Measurements from ENCODE around the gene PRR14L.
"Not testable (repeated sequence)": the region's sequence is repeated elsewhere in the genome, so short reads cannot be mapped to it uniquely, and the experiment has no call there.

Gene PRR14L

GRCh38 chr22:31681349-31682345, 68.3 kb downstream of the PRR14L start:
- no peak for DNase-seq (ENCODE audit: low read depth)

DNA sequence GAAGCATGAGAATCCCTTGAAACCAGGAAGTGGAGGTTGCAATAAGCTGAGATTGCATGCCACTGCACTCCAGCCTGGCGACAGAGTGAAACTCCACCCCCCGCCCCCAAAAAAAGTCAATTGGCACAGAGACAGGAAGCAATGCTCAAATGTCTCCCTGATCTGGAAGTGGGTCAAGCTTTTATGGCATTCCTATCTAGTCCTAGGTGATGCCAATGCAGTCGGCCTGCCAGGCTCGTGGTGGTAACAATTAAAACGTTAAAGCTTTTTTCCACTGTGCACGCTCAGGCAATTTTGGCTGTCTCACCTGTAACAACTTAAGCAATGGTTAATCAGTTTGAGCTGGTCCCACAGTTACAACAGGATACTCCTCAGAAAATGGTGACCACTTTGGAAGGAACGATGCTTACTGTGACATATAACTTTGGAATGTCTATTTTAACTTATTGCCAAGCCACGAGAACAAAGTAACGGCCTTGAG, 69.0 kb downstream of the PRR14L start:
- no peak for DNase-seq (ENCODE audit: low read depth)

DNA sequence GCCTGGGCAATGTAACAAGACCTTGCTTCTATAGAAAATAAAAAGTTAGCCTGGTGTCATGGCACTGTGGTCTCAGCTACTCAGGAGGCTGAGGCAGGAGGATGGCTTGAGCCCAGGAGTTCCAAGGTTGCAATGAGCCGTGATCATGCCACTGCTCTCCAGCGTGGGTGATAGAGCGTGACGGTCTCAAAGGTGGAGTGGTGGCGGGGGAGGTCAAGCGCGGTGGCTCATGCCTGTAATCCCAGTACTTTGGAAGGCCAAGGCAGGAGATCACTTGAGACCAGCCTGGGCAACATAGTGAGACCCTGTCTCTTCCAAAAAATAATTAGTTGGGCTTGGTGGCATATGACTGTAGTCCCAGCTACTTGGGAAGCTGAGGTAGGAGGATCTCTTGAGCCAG, 71.2 kb downstream of the PRR14L start:
- DNase-seq (ENCODE audit: low read depth): no peak

- DNase-seq (ENCODE audit: low read depth): peak; percentile 87
These were observed 73.2 kb downstream of the PRR14L start for GRCh38 chr22:31676700-31677099.

- not testable (repeated sequence) for DNase-seq (ENCODE audit: low read depth)
These were observed 75.7 kb downstream of the PRR14L start for GRCh38 chr22:31674219-31674618.

- not testable (repeated sequence) for DNase-seq (ENCODE audit: low read depth)
These were observed 81.1 kb downstream of the PRR14L start for GRCh38 chr22:31668849-31669248.

DNA sequence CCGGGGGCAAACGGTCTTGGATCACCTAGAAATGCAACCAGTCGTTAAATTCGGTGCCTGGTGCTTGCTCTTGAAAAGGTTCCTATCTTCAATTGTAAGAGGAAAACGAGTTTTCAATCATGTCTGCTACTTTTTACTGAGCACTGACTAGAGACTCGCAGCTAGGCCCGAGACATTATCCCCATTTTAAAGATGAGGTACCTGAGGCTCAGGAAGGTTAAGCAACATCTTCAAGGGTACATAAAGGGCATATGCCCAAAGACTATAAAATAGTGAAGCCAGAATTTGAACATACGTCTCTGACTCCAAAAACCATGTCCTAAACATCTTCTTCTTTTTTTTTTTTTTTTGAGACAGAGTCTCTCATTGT, 87.3 kb downstream of the PRR14L start:
- DNase-seq (ENCODE audit: low read depth): no peak

GRCh38 chr22:31661851-31662667, 87.9 kb downstream of the PRR14L start, which contains the start of gene PISD:
Gene PISD, minus strand, starts transcription at chr22:31662215. Its CDS starts 7 bp downstream, at chr22:31662208.
- DNase-seq (ENCODE audit: low read depth): peak; percentile 94

- not testable (repeated sequence) for DNase-seq (ENCODE audit: low read depth)
These were observed 89.0 kb downstream of the PRR14L start for GRCh38 chr22:31660860-31661341.

- DNase-seq (ENCODE audit: low read depth): no peak
These were observed 90.7 kb downstream of the PRR14L start for GRCh38 chr22:31659246-31659645.

- DNase-seq (ENCODE audit: low read depth): no peak
These were observed 95.5 kb downstream of the PRR14L start for GRCh38 chr22:31654408-31654807.

- no peak for DNase-seq (ENCODE audit: low read depth)
These were observed 96.0 kb downstream of the PRR14L start for GRCh38 chr22:31653944-31654343.

DNA sequence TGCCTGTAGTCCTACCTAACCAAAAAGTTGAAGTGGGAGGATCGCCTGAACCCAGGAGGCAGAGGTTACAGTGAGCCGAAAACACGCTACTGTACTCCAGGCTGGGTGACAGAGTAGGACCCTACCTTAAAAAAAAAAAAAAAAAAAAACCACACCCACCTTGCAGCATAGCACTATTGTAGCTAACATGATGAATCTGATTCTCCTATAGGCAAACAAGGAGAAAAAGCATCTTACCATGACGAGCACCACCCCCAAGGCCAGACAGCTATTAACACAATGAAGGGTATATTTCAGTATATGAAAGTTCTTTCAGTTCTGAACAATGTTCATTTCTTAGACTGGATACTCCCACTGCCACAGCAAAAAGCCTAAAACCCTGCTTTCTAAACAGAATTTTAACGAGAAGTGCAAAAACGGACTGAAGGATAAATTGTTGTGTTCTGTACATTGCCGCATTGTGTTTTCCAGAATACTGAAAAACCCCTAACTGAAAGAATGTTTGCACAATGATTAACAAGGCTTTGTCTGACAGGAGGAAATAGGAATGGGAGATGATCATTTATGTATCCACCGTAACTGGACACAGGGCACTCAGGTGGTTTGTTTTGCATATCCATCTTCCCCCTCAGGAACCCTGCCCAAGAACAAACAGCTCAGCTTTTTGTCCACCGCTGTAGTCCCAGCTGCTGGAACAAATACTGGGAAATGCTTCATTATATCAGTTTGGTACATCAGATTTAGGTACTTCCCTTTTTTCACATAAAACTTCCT, 96.8 kb downstream of the PRR14L start:
- no peak for DNase-seq (ENCODE audit: low read depth)

GRCh38 chr22:31652088-31652487, 97.8 kb downstream of the PRR14L start:
- DNase-seq (ENCODE audit: low read depth): no peak

GRCh38 chr22:31651664-31652063, 98.3 kb downstream of the PRR14L start:
- no peak for DNase-seq (ENCODE audit: low read depth)

DNA sequence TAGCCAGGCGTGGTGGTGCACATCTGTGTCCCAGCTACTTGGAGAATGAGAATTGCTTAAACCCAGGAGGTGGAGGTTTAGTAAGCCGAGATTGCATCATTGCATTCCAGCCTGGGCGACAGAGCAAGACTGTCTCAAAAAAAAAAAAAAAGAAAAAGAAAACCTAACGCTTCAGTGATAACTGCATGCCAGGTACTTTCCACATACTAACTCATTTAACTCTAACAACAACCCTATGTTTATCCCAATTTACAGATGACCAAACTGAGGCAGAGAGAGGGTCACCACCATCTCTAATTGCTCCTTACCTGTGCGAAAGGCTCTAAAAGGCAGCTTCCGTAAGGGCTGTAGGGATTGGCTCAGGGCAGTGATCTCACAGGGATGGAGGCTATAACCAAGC, 99.5 kb downstream of the PRR14L start:
- DNase-seq (ENCODE audit: low read depth): no peak

DNA sequence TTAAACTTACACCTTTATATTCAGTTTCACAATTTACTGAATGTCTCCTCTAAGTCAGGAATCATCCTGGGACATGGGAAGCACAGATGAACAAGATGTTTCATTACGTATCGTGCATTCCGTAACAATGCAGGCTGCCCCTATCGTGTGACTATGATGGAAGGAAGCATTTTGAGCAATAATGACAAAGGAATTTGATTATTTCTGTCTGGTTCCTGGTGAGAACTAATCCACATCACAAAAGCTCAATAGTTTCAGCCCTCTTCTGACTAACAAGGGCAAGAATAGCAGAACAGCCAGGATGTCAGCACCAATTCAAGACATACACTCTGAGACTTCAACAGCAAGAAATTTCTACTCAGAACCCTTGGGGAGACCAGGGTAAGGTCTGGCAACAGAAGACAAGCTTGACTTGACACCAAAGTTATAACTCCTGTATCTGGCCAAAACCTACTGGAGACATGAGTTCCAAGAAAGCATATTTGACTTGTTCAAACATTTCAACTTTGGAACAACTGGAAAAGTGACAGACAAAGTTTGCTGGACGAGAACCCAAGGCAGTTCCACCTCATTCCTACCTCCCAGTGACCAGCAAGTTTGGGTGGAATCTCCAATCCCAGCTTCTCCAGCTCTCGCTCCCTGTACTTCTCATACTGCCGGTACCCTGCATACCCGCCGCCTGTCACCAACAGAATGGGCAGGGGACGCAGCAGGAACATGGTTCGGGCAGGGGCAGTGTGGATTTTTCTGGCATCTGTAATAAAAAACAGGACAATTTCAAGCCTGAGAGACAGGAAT, 102.2 kb downstream of the PRR14L start:
- no peak for DNase-seq (ENCODE audit: low read depth)

DNA sequence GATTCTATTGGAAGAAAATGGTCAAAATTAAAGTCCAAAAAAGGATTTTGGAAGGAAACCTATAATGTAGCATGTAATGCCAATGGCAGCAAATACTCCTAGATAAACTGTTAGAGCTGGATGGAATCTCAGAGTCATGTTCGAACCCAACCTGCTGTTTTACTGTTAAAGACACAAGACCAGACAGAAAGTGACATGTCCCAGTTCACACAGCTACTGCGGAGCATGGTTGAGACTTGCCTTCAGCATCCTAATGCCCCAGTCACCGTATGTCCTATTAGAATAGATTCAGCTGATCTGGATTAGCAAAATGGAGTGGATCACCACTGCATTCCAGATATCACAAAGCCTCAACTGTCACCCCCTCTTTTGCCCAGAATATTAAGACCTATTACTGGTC, 102.9 kb downstream of the PRR14L start:
- DNase-seq (ENCODE audit: low read depth): no peak

DNA sequence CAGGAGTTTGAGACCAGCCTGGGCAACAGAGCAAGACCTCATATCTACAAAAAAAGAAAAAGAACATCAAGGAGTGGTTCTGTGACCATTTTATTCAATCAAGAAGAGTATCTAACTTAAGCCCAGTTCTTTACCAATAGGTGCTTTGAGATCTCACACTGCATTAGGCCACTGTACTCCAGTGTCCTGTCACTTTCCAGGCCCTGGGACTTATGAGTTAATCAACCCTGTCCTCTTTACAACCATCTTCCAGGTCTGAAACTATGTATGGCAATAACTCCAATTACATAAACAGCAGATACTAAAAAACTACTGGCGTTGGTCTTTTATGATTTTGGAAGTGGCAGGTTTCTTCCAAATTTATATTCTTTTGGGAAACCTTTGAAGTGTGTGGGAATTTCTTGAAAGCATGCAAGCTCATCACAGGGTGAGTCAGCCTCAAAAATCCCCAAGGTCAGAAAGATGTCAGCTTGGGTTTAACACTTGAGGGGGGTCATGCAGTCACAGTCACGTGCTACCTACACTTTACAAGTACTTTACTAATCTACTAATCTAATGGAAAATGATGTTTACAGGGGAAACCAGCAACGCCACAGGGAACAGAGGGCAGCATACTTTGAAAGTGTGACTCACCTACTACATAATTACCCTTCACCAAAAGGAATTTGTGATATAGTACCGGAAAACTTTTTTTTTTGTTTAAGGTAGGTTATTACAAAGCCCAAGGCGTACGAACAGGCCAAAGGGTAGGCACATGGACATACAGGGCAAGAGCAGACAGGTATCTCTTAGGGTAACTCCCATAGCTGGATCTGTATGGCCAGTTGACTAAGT, 103.5 kb downstream of the PRR14L start:
- DNase-seq (ENCODE audit: low read depth): no peak

Measured in stimulated activated CD8-positive, alpha-beta memory T cell treated with anti-CD3 and anti-CD28 coated beads, Interleukin-4, amount 100 ng/mL, for 24 hours (primary cell).